Nephron (organoid): Measurements from ENCODE around the gene CEP43.

ENCODE experiments used
- H3K27ac Mint-ChIP-seq, 3 experiments: 2 replicates each; pipeline ENCODE4 v1.8.0; 2020; ENCODE audit warnings: mixed read lengths in 3 of 3, mild to moderate bottlenecking in 2 of 3, moderate library complexity in 1 of 3
- H3K27me3 Mint-ChIP-seq: 2 replicates; pipeline ENCODE4 v1.8.0; 2021; ENCODE audit warnings: low read depth, mild to moderate bottlenecking, moderate library complexity, mixed read lengths
- H3K36me3 Mint-ChIP-seq: 2 replicates; pipeline ENCODE4 v1.8.0; 2020; ENCODE audit warnings: low read depth, mixed read lengths
- H3K4me1 Mint-ChIP-seq: 2 replicates; pipeline ENCODE4 v1.8.0; 2020; ENCODE audit warnings: mixed read lengths
- H3K4me3 Mint-ChIP-seq, 3 experiments: 2 replicates each; pipeline ENCODE4 v1.8.0; 2020; ENCODE audit warnings: mild to moderate bottlenecking in 3 of 3, mixed read lengths in 3 of 3, moderate library complexity in 2 of 3
- H3K9me3 Mint-ChIP-seq: 2 replicates; pipeline ENCODE4 v1.8.0; 2020; ENCODE audit warnings: mixed read lengths
- CTCF ChIP-seq, 3 experiments: fragments of 200-600 bp; sonication (generic); IDR thresholded peaks; one replicate each; pipeline ENCODE4 v1.5.0; 2021; ENCODE audit warnings: antibody characterized with exemption in 3 of 3; ENCODE audit not compliant: unreplicated experiment in 3 of 3

CEP43 gene

DNA sequence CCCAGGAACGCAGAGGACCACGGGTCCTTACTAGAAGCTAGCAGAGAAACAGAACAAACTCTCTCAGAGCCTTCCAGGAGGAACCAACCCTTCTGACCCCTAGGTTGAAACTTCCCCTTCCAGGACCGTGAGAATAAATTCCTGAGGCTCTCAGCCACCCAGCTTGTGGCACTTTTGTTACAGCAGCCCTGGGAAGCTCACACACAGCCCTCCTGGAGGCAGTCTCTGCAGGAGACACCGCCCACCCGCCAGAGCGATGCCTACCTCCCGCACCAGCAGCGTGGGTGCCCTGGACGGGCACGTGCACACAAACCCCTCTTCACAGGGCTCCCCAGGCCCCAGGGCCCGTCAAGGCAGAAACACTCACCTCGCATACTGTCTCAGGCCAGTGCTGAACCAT, 47.1 kb upstream of the CEP43 start:
- no peak overlapping the region for H3K27ac Mint-ChIP-seq
- H3K36me3 Mint-ChIP-seq, result peaks cover 36% of the 10 kb centered on the region
- H3K4me1 Mint-ChIP-seq, result peaks cover 17% of the 10 kb centered on the region
- H3K9me3 Mint-ChIP-seq, result no peaks in the 10 kb centered on the region
- H3K27me3 Mint-ChIP-seq, result no peaks in the 10 kb centered on the region
- H3K4me3 Mint-ChIP-seq, result no peak overlapping the region
- TF ChIP-seq CTCF (IDR thresholded peaks at IDR 0.05; ENCODE audit: unreplicated experiment in 3 of 3), result no peak

DNA sequence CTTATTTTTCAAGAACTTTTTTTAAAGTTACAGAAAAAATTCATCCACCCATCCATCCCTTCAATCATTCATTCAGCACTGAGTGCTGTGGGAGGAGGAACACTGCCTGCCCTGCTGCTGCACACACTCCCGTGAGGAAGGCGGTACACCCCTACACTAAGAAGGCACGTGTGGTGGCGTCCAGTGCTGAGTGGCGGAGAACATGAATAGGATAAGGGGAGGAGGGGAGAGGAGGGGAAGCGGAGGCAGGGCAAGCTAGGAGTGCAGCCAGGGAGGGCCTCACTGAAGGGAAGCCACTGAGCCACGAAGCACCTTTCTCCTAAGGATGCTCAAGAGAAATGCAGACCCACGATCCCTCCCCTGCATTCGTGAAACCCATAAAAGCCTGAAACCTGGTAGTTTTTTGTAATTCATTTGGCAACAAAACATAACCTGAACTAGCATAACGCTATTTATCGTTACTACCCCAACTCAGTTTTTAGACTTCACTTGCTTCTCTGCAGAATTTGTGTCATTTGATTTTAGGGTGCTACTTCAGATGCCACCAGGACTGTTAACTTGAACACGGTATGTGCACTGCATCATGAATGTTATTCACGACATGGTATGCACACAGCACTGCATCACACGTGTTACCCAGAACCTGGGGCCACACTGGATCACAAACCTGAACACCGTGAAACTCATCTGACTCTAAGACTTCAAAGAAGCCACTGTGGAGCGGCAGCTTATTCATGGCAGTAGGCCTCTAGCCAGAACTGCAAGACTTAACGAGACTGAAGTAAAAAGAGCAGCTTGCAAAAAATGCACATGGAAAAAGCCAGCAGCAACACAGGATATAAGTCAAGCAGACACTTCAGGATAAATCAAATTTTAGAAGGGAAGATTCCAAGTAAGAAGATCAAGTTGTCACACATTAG, 46.4 kb upstream of the CEP43 start:
- Mint-ChIP-seq H3K4me1 (peaks cover 23% of the 10 kb centered on the region), H3K27ac (peak overlapping the region in 2 of 3 experiments; percentile 2 to 17), H3K9me3 (no peaks in the 10 kb centered on the region), H3K4me3 (peak overlapping the region; percentile 71 to 77 (median 73)), H3K27me3 (no peaks in the 10 kb centered on the region), H3K36me3 (peaks cover 29% of the 10 kb centered on the region)
- TF ChIP-seq CTCF (IDR thresholded peaks at IDR 0.05; ENCODE audit: unreplicated experiment in 3 of 3), result no peak

- Mint-ChIP-seq H3K27me3 (no peaks in the 10 kb centered on the region), H3K4me3 (peak overlapping the region; percentile 71 to 91 (median 73)), H3K27ac (no peak overlapping the region), H3K36me3 (peaks cover 29% of the 10 kb centered on the region), H3K9me3 (no peaks in the 10 kb centered on the region), H3K4me1 (peaks cover 34% of the 10 kb centered on the region)
- no peak for TF ChIP-seq CTCF (IDR thresholded peaks at IDR 0.05; ENCODE audit: unreplicated experiment in 3 of 3)
Observed at GRCh38 chr6:166954118-166954713, 45.0 kb upstream of the CEP43 start.

DNA sequence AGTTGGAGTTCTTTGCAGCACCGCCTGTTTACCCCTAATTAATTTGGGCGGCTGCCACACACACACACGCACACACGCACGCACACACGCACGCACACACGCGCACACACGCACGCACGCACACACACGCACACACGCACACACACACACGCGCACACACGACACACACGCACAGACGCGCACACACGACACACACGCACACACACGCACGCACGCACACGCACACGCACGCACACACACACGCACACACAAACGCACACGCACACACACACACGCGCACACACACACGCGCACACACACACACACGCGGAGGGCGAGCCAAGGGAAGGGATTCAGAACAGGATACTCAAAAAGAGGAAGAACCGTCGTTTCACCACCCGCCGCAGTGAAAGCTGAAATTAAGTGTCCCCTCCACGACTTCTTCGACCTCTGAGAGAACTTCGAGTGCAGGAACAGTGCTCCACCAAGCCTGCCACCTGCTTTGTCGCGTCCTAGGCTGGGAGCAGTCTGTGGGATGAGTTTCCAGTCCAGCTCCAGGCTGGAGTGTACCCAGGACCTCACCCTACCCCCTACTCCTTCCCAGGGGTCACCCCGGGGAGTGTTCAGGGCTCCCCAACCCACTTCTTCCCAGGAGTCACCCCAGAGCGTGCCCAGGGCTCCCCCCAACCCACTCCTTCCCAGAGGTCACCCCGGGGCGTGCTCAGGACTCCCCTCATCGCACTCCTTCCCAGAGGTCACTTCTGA, 43.9 kb upstream of the CEP43 start:
- Mint-ChIP-seq H3K4me1 (peaks cover 38% of the 10 kb centered on the region), H3K27ac (peak overlapping the region in 2 of 3 experiments; percentile 56 to 68), H3K36me3 (peaks cover 26% of the 10 kb centered on the region)

GRCh38 chr6:166955865-166956443, 43.2 kb upstream of the CEP43 start:
- peaks cover 38% of the 10 kb centered on the region for H3K4me1 Mint-ChIP-seq
- H3K27me3 Mint-ChIP-seq, result no peaks in the 10 kb centered on the region
- no peak for TF ChIP-seq CTCF (IDR thresholded peaks at IDR 0.05; ENCODE audit: unreplicated experiment in 3 of 3)
- H3K36me3 Mint-ChIP-seq, result peaks cover 19% of the 10 kb centered on the region
- H3K27ac Mint-ChIP-seq, result no peak overlapping the region
- H3K9me3 Mint-ChIP-seq, result no peaks in the 10 kb centered on the region
- H3K4me3 Mint-ChIP-seq, result peak overlapping the region; percentile 90 to 91 (median 91)

More for the DNA sequence above, 43.9 kb upstream of the CEP43 start:
- no peak for TF ChIP-seq CTCF (IDR thresholded peaks at IDR 0.05; ENCODE audit: unreplicated experiment in 3 of 3)
- no peaks in the 10 kb centered on the region for H3K27me3 Mint-ChIP-seq
- H3K4me3 Mint-ChIP-seq, result peak overlapping the region; percentile 90 to 91 (median 91)
- H3K9me3 Mint-ChIP-seq, result no peaks in the 10 kb centered on the region
